ENCODE data around the gene TRPM1.

GRCh38 chr15:30979457-30979856, 122.1 kb downstream of the TRPM1 start:
- TF ChIP-seq AFF1 (IDR thresholded peaks at IDR 0.05; ENCODE audit: low read depth in 1 of 2, partially characterized antibody in 2 of 2): no peak
- TF ChIP-seq ZBED1 (IDR thresholded peaks at IDR 0.05): no peak
- TF ChIP-seq CCAR2 (IDR thresholded peaks at IDR 0.05; ENCODE audit: low read depth, low read length): no peak
- TF ChIP-seq CREB5 (CRISPR knock-in tag; IDR thresholded peaks at IDR 0.05): no peak
- no peak for TF ChIP-seq YY1 (IDR thresholded peaks at IDR 0.05; ENCODE audit: borderline replicate concordance in 1 of 3, control insufficient read depth in 1 of 3, extremely low read depth in 1 of 3, insufficient read depth in 3 of 3, insufficient read length in 1 of 3, insufficient replicate concordance in 2 of 3, low read depth in 1 of 3, low read length in 2 of 3)
- TF ChIP-seq POLR2A (conservative IDR thresholded peaks at IDR 0.05): no peak
- no peak for TF ChIP-seq JUND (IDR thresholded peaks at IDR 0.05; ENCODE audit: borderline replicate concordance, low read depth, low read length)
- no peak for TF ChIP-seq JUND (tag; IDR thresholded peaks at IDR 0.05; ENCODE audit: borderline replicate concordance, low read depth, low read length)
- no peak for TF ChIP-seq STAT5B (CRISPR knock-in tag; IDR thresholded peaks at IDR 0.05)
- no peak for TF ChIP-seq GTF3C2 (IDR thresholded peaks at IDR 0.05; ENCODE audit: borderline replicate concordance, extremely low read depth, insufficient read length)
